HEK293 (cell line): ENCODE results near the gene THAP12.

ENCODE experiments used
- CTCF ChIA-PET: fragments of 350-600 bp; formaldehyde crosslinking; extraction: SDS; loops from one replicate; lab custom pipeline; 2021; ENCODE audit warnings: antibody characterized with exemption; lab: Yijun Ruan, JAX
- POLR2A ChIA-PET: fragments of 300-600 bp; formaldehyde crosslinking; extraction: SDS; loops from one replicate; lab custom pipeline; 2020; ENCODE audit warnings: antibody characterized with exemption, inconsistent platforms; lab: Yijun Ruan, JAX
- H3K27ac ChIP-seq: fragments of 200-500 bp; sonication (Bioruptor generic); 2 replicates; pipeline ENCODE4 v1.5.1; 2014; ENCODE audit warnings: low read depth, low read length, control low read depth, inconsistent platforms; ENCODE audit errors: extremely low read depth
- H3K36me3 ChIP-seq, 2 experiments: fragments of 200-500 bp in 1 of 2; sonication (Bioruptor generic) in 1 of 2; 1 replicate in 1 of 2; 2 replicates in 1 of 2; pipeline ENCODE4 v1.5.1; 2014 to 2017; ENCODE audit warnings: inconsistent platforms in 2 of 2, low read length in 2 of 2; ENCODE audit not compliant: control insufficient read depth in 2 of 2, insufficient read depth in 1 of 2
- H3K4me1 ChIP-seq: fragments of 200-500 bp; sonication (Bioruptor generic); 2 replicates; pipeline ENCODE4 v1.5.1; 2014; ENCODE audit warnings: mild to moderate bottlenecking, low read length, inconsistent platforms; ENCODE audit not compliant: control insufficient read depth, insufficient read depth
- H3K4me3 ChIP-seq: 2 replicates; pipeline ENCODE4 v1.5.1; 2011; ENCODE audit warnings: low read depth, mild to moderate bottlenecking, control low read depth, low read length, moderate library complexity
- H3K9me3 ChIP-seq: fragments of 200-500 bp; sonication (Bioruptor generic); 2 replicates; pipeline ENCODE4 v1.5.1; 2014; ENCODE audit warnings: low read depth, low read length, inconsistent platforms; ENCODE audit not compliant: control insufficient read depth, insufficient read depth
- GFI1B ChIP-seq: fragments of 450-650 bp; formaldehyde crosslinking; IDR thresholded peaks from 2 replicates; pipeline ENCODE4 v1.5.1; 2016; ENCODE audit warnings: missing biosample characterization, missing genetic modification characterization
- KLF8 ChIP-seq: fragments of 450-650 bp; formaldehyde crosslinking; IDR thresholded peaks from 2 replicates; pipeline ENCODE4 v1.5.1; 2016; ENCODE audit warnings: missing biosample characterization, missing genetic modification characterization
- ZFP69B ChIP-seq: fragments of 450-650 bp; formaldehyde crosslinking; IDR thresholded peaks from 2 replicates; pipeline ENCODE4 v1.5.1; 2016; ENCODE audit warnings: missing biosample characterization, missing genetic modification characterization
- ZNF184 ChIP-seq: fragments of 450-650 bp; IDR thresholded peaks from 2 replicates; pipeline ENCODE4 v1.5.1; 2018; ENCODE audit warnings: missing biosample characterization, mild to moderate bottlenecking, missing genetic modification characterization
- ZNF23 ChIP-seq: fragments of 450-650 bp; formaldehyde crosslinking; IDR thresholded peaks from 2 replicates; pipeline ENCODE4 v1.5.1; 2016; ENCODE audit warnings: missing biosample characterization, missing genetic modification characterization, borderline replicate concordance
- ZNF354C ChIP-seq: fragments of 450-650 bp; formaldehyde crosslinking; IDR thresholded peaks from 2 replicates; pipeline ENCODE4 v1.5.1; 2016; ENCODE audit warnings: missing biosample characterization, missing genetic modification characterization, low read depth, borderline replicate concordance
- ZNF560 ChIP-seq: fragments of 450-650 bp; formaldehyde crosslinking; IDR thresholded peaks from 2 replicates; pipeline ENCODE4 v1.5.1; 2017; ENCODE audit warnings: missing biosample characterization, missing genetic modification characterization, borderline replicate concordance
- ZNF585B ChIP-seq: fragments of 450-650 bp; formaldehyde crosslinking; IDR thresholded peaks from 2 replicates; pipeline ENCODE4 v1.5.1; 2016; ENCODE audit warnings: missing biosample characterization, missing genetic modification characterization
- ZNF600 ChIP-seq: fragments of 450-650 bp; formaldehyde crosslinking; IDR thresholded peaks from 2 replicates; pipeline ENCODE4 v1.5.1; 2016; ENCODE audit warnings: missing biosample characterization, missing genetic modification characterization
- ZNF654 ChIP-seq: fragments of 450-650 bp; formaldehyde crosslinking; IDR thresholded peaks from 2 replicates; pipeline ENCODE4 v1.5.1; 2016; ENCODE audit warnings: low read depth, missing biosample characterization, missing genetic modification characterization
- TF ChIP-seq, protein P1 (sequence below): fragments of 450-650 bp; formaldehyde crosslinking; IDR thresholded peaks from 2 replicates; pipeline ENCODE4 v1.5.1; 2017; ENCODE audit warnings: missing biosample characterization, missing genetic modification characterization
- TF ChIP-seq, protein P2 (sequence below): fragments of 450-650 bp; formaldehyde crosslinking; IDR thresholded peaks from 2 replicates; pipeline ENCODE4 v1.5.1; 2017; ENCODE audit warnings: missing biosample characterization, mild to moderate bottlenecking, missing genetic modification characterization, moderate library complexity
- TF ChIP-seq, protein P3 (sequence below): fragments of 450-650 bp; formaldehyde crosslinking; conservative IDR thresholded peaks from 2 replicates; pipeline ENCODE4 v1.5.1; 2016; ENCODE audit warnings: low read depth, missing biosample characterization, missing genetic modification characterization
- TF ChIP-seq, protein P4 (sequence below): fragments of 450-650 bp; formaldehyde crosslinking; IDR thresholded peaks from 2 replicates; pipeline ENCODE4 v1.5.1; 2016; ENCODE audit warnings: missing biosample characterization, missing genetic modification characterization, borderline replicate concordance

THAP12 gene

DNA sequence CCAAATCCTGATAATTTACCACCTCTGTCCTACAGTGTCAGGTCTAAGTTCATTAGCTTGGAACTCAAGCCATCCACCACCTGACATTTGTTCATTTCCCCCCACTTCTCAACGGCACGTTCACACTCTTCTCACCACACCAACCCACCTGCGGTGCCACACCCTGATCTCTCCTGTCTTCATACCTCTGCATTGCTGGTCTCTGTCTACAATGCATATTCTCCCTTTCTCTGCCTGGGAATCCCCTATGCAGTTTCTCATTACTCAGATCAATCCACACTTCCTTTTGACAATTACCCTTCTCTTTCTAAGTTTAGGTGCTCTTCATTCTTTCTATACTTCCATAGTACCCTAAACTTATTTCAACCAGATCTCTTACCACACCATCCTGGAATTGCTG is 43.4 kb upstream of the THAP12 start:
- ChIA-PET POLR2A (interaction anchor here (0.5 kb wide), 1 partner anchor 9 kb away, joined by 4 read pairs; no protein-coding TSS in a partner anchor), CTCF (interaction anchor here (0.6 kb wide), 1 partner anchor 22 kb away, joined by 3 read pairs; no protein-coding TSS in a partner anchor)
- H3K4me3 ChIP-seq = no peak overlapping the region
- no peaks in the 10 kb centered on the region for H3K36me3 ChIP-seq
- H3K9me3 ChIP-seq = no peaks in the 10 kb centered on the region
- no peaks in the 10 kb centered on the region; the same call in 1 of the 2 replicates for H3K4me1 ChIP-seq
- TF ChIP-seq ZNF23 (tag by site-specific recombination) (no peak), GFI1B (tag by site-specific recombination) (no peak), ZNF184 (no peak), ZNF654 (no peak), KLF8 (tag by site-specific recombination) (no peak), ZFP69B (tag by site-specific recombination) (no peak), ZNF585B (tag by site-specific recombination) (no peak), ZNF600 (tag by site-specific recombination) (no peak), ZNF560 (no peak), ZNF354C (tag by site-specific recombination) (no peak)
- TF ChIP-seq, protein P1, sequence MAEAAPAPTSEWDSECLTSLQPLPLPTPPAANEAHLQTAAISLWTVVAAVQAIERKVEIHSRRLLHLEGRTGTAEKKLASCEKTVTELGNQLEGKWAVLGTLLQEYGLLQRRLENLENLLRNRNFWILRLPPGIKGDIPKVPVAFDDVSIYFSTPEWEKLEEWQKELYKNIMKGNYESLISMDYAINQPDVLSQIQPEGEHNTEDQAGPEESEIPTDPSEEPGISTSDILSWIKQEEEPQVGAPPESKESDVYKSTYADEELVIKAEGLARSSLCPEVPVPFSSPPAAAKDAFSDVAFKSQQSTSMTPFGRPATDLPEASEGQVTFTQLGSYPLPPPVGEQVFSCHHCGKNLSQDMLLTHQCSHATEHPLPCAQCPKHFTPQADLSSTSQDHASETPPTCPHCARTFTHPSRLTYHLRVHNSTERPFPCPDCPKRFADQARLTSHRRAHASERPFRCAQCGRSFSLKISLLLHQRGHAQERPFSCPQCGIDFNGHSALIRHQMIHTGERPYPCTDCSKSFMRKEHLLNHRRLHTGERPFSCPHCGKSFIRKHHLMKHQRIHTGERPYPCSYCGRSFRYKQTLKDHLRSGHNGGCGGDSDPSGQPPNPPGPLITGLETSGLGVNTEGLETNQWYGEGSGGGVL (tag by site-specific recombination) = no peak
- TF ChIP-seq, protein P2, sequence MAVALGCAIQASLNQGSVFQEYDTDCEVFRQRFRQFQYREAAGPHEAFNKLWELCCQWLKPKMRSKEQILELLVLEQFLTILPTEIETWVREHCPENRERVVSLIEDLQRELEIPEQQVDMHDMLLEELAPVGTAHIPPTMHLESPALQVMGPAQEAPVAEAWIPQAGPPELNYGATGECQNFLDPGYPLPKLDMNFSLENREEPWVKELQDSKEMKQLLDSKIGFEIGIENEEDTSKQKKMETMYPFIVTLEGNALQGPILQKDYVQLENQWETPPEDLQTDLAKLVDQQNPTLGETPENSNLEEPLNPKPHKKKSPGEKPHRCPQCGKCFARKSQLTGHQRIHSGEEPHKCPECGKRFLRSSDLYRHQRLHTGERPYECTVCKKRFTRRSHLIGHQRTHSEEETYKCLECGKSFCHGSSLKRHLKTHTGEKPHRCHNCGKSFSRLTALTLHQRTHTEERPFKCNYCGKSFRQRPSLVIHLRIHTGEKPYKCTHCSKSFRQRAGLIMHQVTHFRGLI (tag by site-specific recombination) = no peak
- TF ChIP-seq, protein P3, sequence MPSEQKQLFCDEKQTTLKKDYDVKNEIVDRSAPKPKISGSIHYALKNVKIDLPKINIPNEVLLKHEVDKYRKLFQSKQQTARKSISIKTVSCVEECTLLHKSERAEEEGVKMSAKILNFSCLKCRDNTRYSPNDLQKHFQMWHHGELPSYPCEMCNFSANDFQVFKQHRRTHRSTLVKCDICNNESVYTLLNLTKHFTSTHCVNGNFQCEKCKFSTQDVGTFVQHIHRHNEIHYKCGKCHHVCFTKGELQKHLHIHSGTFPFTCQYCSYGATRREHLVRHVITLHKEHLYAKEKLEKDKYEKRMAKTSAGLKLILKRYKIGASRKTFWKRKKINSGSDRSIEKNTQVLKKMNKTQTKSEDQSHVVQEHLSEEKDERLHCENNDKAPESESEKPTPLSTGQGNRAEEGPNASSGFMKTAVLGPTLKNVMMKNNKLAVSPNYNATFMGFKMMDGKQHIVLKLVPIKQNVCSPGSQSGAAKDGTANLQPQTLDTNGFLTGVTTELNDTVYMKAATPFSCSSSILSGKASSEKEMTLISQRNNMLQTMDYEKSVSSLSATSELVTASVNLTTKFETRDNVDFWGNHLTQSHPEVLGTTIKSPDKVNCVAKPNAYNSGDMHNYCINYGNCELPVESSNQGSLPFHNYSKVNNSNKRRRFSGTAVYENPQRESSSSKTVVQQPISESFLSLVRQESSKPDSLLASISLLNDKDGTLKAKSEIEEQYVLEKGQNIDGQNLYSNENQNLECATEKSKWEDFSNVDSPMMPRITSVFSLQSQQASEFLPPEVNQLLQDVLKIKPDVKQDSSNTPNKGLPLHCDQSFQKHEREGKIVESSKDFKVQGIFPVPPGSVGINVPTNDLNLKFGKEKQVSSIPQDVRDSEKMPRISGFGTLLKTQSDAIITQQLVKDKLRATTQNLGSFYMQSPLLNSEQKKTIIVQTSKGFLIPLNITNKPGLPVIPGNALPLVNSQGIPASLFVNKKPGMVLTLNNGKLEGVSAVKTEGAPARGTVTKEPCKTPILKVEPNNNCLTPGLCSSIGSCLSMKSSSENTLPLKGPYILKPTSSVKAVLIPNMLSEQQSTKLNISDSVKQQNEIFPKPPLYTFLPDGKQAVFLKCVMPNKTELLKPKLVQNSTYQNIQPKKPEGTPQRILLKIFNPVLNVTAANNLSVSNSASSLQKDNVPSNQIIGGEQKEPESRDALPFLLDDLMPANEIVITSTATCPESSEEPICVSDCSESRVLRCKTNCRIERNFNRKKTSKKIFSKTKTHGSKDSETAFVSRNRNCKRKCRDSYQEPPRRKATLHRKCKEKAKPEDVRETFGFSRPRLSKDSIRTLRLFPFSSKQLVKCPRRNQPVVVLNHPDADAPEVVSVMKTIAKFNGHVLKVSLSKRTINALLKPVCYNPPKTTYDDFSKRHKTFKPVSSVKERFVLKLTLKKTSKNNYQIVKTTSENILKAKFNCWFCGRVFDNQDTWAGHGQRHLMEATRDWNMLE = no peak
- TF ChIP-seq, protein P4, sequence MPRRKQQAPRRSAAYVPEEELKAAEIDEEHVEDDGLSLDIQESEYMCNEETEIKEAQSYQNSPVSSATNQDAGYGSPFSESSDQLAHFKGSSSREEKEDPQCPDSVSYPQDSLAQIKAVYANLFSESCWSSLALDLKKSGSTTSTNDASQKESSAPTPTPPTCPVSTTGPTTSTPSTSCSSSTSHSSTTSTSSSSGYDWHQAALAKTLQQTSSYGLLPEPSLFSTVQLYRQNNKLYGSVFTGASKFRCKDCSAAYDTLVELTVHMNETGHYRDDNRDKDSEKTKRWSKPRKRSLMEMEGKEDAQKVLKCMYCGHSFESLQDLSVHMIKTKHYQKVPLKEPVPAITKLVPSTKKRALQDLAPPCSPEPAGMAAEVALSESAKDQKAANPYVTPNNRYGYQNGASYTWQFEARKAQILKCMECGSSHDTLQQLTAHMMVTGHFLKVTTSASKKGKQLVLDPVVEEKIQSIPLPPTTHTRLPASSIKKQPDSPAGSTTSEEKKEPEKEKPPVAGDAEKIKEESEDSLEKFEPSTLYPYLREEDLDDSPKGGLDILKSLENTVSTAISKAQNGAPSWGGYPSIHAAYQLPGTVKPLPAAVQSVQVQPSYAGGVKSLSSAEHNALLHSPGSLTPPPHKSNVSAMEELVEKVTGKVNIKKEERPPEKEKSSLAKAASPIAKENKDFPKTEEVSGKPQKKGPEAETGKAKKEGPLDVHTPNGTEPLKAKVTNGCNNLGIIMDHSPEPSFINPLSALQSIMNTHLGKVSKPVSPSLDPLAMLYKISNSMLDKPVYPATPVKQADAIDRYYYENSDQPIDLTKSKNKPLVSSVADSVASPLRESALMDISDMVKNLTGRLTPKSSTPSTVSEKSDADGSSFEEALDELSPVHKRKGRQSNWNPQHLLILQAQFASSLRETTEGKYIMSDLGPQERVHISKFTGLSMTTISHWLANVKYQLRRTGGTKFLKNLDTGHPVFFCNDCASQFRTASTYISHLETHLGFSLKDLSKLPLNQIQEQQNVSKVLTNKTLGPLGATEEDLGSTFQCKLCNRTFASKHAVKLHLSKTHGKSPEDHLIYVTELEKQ (tag by site-specific recombination) = no peak
- no peak overlapping the region for H3K27ac ChIP-seq
